PC-9 (cell line): ENCODE measurements around the gene VENTX. TPM values are rescaled to one million over a fixed set of nuclear protein-coding genes. Genes with fewer than 3 reads are reported as not detected.

Experiments used
- BruUV-seq: library from RNA; stranded (reverse); fragments of 400-500 nt; replicated peaks from 2 replicates; lab custom pipeline; 2021; lab: Mats Ljungman, UMichigan
- CTCF ChIA-PET: fragments of 300-600 bp; sonication (Branson Sonifier 250); formaldehyde crosslinking; loops from one replicate; lab custom pipeline; 2022; ENCODE audit warnings: antibody characterized with exemption; lab: Charles Lee
- POLR2A ChIA-PET: fragments of 300-600 bp; sonication (Branson Sonifier 250); formaldehyde crosslinking; loops from one replicate; lab custom pipeline; 2022; ENCODE audit warnings: antibody characterized with exemption; ENCODE audit not compliant: unreplicated experiment; lab: Charles Lee
- DNase-seq, 2 experiments: peaks; one replicate each; pipeline versions ENCODE4 v3.0.0 to v3.0.0-alpha.2; 2015 to 2022; ENCODE audit warnings: mixed read lengths in 1 of 2
- H2AFZ ChIP-seq: fragments of 200-600 bp; sonication (generic); 2 replicates; pipeline ENCODE4 v1.8.1; 2017; ENCODE audit warnings: antibody characterized with exemption
- H3F3A ChIP-seq: fragments of 200-600 bp; sonication (generic); 2 replicates; pipeline ENCODE4 v1.8.1; 2017; ENCODE audit warnings: antibody characterized with exemption, mild to moderate bottlenecking, low read depth; ENCODE audit not compliant: insufficient read depth
- H3K27ac ChIP-seq: fragments of 200-600 bp; sonication (generic); 2 replicates; pipeline ENCODE4 v1.6.1; 2016; ENCODE audit warnings: mixed run types
- H3K27me3 ChIP-seq: fragments of 200-600 bp; sonication (generic); 2 replicates; pipeline ENCODE4 v1.6.1; 2016; ENCODE audit warnings: low read depth, mixed run types; ENCODE audit not compliant: insufficient read depth
- H3K36me3 ChIP-seq: fragments of 200-600 bp; sonication (generic); 2 replicates; pipeline ENCODE4 v1.6.1; 2016; ENCODE audit warnings: low read depth, mixed run types
- H3K4me1 ChIP-seq: fragments of 200-600 bp; sonication (generic); replicated peaks from 2 replicates; pipeline ENCODE4 v1.6.1; 2016; ENCODE audit warnings: mixed run types; ENCODE audit not compliant: insufficient read depth
- H3K4me2 ChIP-seq: fragments of 200-600 bp; sonication (generic); 2 replicates; pipeline ENCODE4 v1.6.1; 2017; ENCODE audit warnings: mixed run types
- H3K4me3 ChIP-seq: fragments of 200-600 bp; sonication (generic); 2 replicates; pipeline ENCODE4 v1.6.1; 2016; ENCODE audit warnings: mixed run types
- H3K79me2 ChIP-seq: fragments of 200-600 bp; sonication (generic); 2 replicates; pipeline ENCODE4 v1.6.1; 2017; ENCODE audit warnings: low read depth, mixed run types
- H3K9me2 ChIP-seq: fragments of 200-600 bp; sonication (generic); 2 replicates; pipeline ENCODE4 v1.8.1; 2017; ENCODE audit warnings: mild to moderate bottlenecking; ENCODE audit not compliant: insufficient read depth
- H3K9me3 ChIP-seq: fragments of 200-600 bp; sonication (generic); 2 replicates; pipeline ENCODE4 v1.8.1; 2016; ENCODE audit warnings: low read depth; ENCODE audit not compliant: insufficient read depth
- H4K20me1 ChIP-seq: fragments of 200-600 bp; sonication (generic); 2 replicates; pipeline ENCODE4 v1.8.1; 2017; ENCODE audit not compliant: insufficient read depth
- CTCF ChIP-seq: fragments of 200-600 bp; sonication (generic); conservative IDR thresholded peaks from 2 replicates; pipeline ENCODE4 v1.6.1; 2017; ENCODE audit warnings: mixed run types, antibody characterized with exemption, mild to moderate bottlenecking, moderate library complexity
- EZH2 ChIP-seq: fragments of 200-600 bp; sonication (generic); IDR thresholded peaks from 2 replicates; pipeline ENCODE4 v1.8.0; 2017; ENCODE audit warnings: antibody characterized with exemption, low read depth
- intact Hi-C: fragments of 100-400 bp; cut with micrococcal nuclease; formaldehyde crosslinking; loops from one replicate; pipeline ENCODE4 v1.10.0; 2022; ENCODE audit not compliant: unreplicated experiment
- total RNA-seq: library from RNA; stranded (reverse); gene quantifications from 2 replicates; pipeline ENCODE4 v1.2.3, GENCODE V29; 2021

The VENTX gene
- total RNA-seq, 1 experiment from 2014 or later = not detected

DNA sequence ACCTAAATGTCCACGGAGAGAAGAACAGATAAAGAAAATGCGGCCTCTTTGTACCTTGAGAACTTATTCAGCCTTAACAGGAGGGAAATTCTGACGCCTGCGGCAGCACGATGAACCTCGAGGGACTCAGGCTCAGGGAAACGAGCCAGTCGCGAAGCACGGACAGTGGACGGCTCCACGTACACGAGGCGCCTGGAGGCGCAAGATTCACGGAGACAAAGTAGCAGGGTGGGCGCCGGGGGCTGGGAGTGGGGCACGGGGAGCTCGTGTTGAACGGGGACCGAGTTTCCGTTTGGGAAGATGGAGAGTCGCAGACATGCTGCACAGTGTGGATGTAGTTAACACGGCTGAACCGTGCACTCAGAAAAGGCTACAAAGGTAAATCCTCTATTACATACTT lies 20.9 kb upstream of the VENTX start:
- H3K27me3 ChIP-seq = peaks cover 43% of the 10 kb centered on the region

GRCh38 chr10:133217800-133218589 lies 19.7 kb upstream of the VENTX start:
- no peaks in the 10 kb centered on the region for H3K79me2 ChIP-seq
- H2AFZ ChIP-seq = no peak overlapping the region
- no peak overlapping the region for H3K27ac ChIP-seq
- POLR2A ChIA-PET = no interaction called here
- H3K4me3 ChIP-seq = no peak overlapping the region
- intact Hi-C loops = no loop called here
- BruUV-seq = no TSS peak
- peaks cover 32% of the 10 kb centered on the region; the same call in 1 of the 2 replicates for H3K27me3 ChIP-seq
- H3K36me3 ChIP-seq = no peaks in the 10 kb centered on the region
- CTCF ChIA-PET = no interaction called here
- H3K9me3 ChIP-seq = no peaks in the 10 kb centered on the region
- H4K20me1 ChIP-seq = no peaks in the 10 kb centered on the region
- no peaks in the 10 kb centered on the region for H3K9me2 ChIP-seq
- no peaks in the 10 kb centered on the region for H3K4me1 ChIP-seq
- TF ChIP-seq CTCF (no peak), EZH2 (no peak)
- no peaks in the 10 kb centered on the region for H3F3A ChIP-seq
- H3K4me2 ChIP-seq = no peak overlapping the region
- no peak for DNase-seq

More for the DNA sequence above, 20.9 kb upstream of the VENTX start:
- H3K4me1 ChIP-seq = no peaks in the 10 kb centered on the region
- H3K27ac ChIP-seq = no peak overlapping the region
- no peaks in the 10 kb centered on the region for H4K20me1 ChIP-seq
- H3K4me2 ChIP-seq = no peak overlapping the region
- TF ChIP-seq CTCF (no peak), EZH2 (no peak)
- no peaks in the 10 kb centered on the region for H3K36me3 ChIP-seq
- no peaks in the 10 kb centered on the region for H3K79me2 ChIP-seq
- H2AFZ ChIP-seq = no peak overlapping the region
- H3F3A ChIP-seq = no peaks in the 10 kb centered on the region
- no peaks in the 10 kb centered on the region for H3K9me2 ChIP-seq
- DNase-seq = no peak
- ChIA-PET POLR2A (no interaction called here), CTCF (no interaction called here)
- H3K4me3 ChIP-seq = no peak overlapping the region
- BruUV-seq = no TSS peak
- H3K9me3 ChIP-seq = no peaks in the 10 kb centered on the region
- intact Hi-C loops = no loop called here

- BruUV-seq = no TSS peak
- peaks cover 27% of the 10 kb centered on the region for H3K27me3 ChIP-seq
- CTCF ChIA-PET = no interaction called here
These were observed 18.8 kb upstream of the VENTX start for GRCh38 chr10:133218891-133219290.

More at GRCh38 chr10:133218891-133219290, 18.8 kb upstream of the VENTX start:
- Histone ChIP-seq H3K36me3 (no peaks in the 10 kb centered on the region), H3K79me2 (no peaks in the 10 kb centered on the region), H2AFZ (no peak overlapping the region), H3K27ac (no peak overlapping the region), H3K4me1 (no peaks in the 10 kb centered on the region), H3K4me2 (no peak overlapping the region), H3K4me3 (no peak overlapping the region), H3F3A (no peaks in the 10 kb centered on the region), H3K9me2 (no peaks in the 10 kb centered on the region), H4K20me1 (no peaks in the 10 kb centered on the region), H3K9me3 (no peaks in the 10 kb centered on the region)
- POLR2A ChIA-PET = no interaction called here
- TF ChIP-seq EZH2 = no peak
- TF ChIP-seq CTCF = no peak
- no peak for DNase-seq
- intact Hi-C loops = no loop called here
